Natural killer cell treated with Interleukin-12 subunit alpha and Interleukin-12 subunit beta and Interleukin-15 and Interleukin-18, amount 100 ng/mL, for 72 hours (primary cell): Measurements from ENCODE around the gene FURIN. TPM values are rescaled to one million over a fixed set of nuclear protein-coding genes. Genes with fewer than 3 reads are reported as not detected.

Experiments used
- ATAC-seq, 2 donors: fragments of 150-1000 bp; cut with Tn5 transposase in 1 of 2; sonication (Bioruptor Pico), chemical (Tn5 transposase) in 1 of 2; 2 replicates each; pipeline ENCODE4 v1.10.0; 2021
- DNase-seq: peaks from one replicate; pipeline ENCODE4 v3.0.0; 2022; ENCODE audit warnings: low spot score
- H3K27ac Mint-ChIP-seq, 2 donors: 1 replicate in 1 of 2; 2 replicates in 1 of 2; pipeline ENCODE4 v1.8.0; 2022; ENCODE audit warnings: mixed read lengths in 2 of 2, mild to moderate bottlenecking in 1 of 2, moderate library complexity in 1 of 2
- H3K27me3 Mint-ChIP-seq, 2 donors: 1 replicate in 1 of 2; 2 replicates in 1 of 2; pipeline ENCODE4 v1.8.0; 2022; ENCODE audit warnings: mixed read lengths in 2 of 2
- H3K36me3 Mint-ChIP-seq: one replicate; pipeline ENCODE4 v1.8.0; 2022; ENCODE audit warnings: mixed read lengths
- H3K4me1 Mint-ChIP-seq, 2 donors: 1 replicate in 1 of 2; 2 replicates in 1 of 2; pipeline ENCODE4 v1.8.0; 2022; ENCODE audit warnings: low read depth in 2 of 2, mixed read lengths in 2 of 2, mild to moderate bottlenecking in 1 of 2
- H3K4me3 Mint-ChIP-seq: one replicate; pipeline ENCODE4 v1.8.0; 2022; ENCODE audit warnings: mixed read lengths
- H3K9me3 Mint-ChIP-seq: 2 replicates; pipeline ENCODE4 v1.8.0; 2022; ENCODE audit warnings: mixed read lengths
- total RNA-seq, 2 donors: library from RNA; stranded (reverse); gene quantifications; one replicate each; pipeline ENCODE4 v1.2.3, GENCODE V29; 2022

Gene FURIN
- total RNA-seq, 2 donors from 2014 or later: 528 to 679 TPM

- DNase-seq (no peak), ATAC-seq (no peak)
- H3K4me1 Mint-ChIP-seq: peaks cover 63 to 71% of the 10 kb centered on the region in 2 donors
- H3K27ac Mint-ChIP-seq: peak overlapping the region; percentile 92 to 98
- peak overlapping the region; percentile 78 for H3K4me3 Mint-ChIP-seq
- H3K27me3 Mint-ChIP-seq: no peaks in the 10 kb centered on the region
- peaks cover 10% of the 10 kb centered on the region for H3K36me3 Mint-ChIP-seq
- peaks cover 4% of the 10 kb centered on the region for H3K9me3 Mint-ChIP-seq
These were observed 11.1 kb upstream of the FURIN start for GRCh38 chr15:90857337-90857736.

DNA sequence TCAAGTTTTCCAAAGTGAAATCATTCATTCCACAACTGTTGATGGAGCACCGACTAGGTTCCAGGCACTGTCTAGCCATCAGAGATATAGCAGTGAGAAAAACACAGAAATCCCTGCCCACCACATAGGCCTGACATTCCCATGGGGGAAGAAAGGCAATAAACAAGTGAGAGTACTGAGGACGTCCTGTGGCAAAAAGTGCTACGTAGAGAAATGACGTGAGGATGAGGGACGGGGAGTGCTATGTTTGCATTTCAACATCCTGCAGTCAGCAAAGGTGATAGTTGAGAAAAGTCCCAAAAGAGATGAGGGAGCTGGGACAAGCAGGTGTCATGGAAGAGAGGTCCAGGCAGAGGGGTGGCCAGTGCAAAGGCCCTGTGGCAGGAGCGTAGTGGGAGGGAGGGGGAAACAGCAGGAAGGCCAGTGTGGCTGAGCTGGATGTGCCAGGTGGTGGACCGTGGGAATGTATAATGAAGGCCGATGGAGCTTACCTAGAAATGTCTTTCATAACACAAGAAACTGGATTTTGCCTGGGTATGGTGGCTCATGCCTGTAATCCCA lies 10.4 kb upstream of the FURIN start:
- Mint-ChIP-seq H3K9me3 (peaks cover 4% of the 10 kb centered on the region), H3K36me3 (peaks cover 8% of the 10 kb centered on the region), H3K4me1 (peaks cover 58 to 68% of the 10 kb centered on the region in 2 donors), H3K27me3 (no peaks in the 10 kb centered on the region), H3K4me3 (peak overlapping the region; percentile 78), H3K27ac (peak overlapping the region; percentile 92 to 98)
- ATAC-seq (peak in 1 of 2 donors; percentile 21), DNase-seq (no peak)

DNA sequence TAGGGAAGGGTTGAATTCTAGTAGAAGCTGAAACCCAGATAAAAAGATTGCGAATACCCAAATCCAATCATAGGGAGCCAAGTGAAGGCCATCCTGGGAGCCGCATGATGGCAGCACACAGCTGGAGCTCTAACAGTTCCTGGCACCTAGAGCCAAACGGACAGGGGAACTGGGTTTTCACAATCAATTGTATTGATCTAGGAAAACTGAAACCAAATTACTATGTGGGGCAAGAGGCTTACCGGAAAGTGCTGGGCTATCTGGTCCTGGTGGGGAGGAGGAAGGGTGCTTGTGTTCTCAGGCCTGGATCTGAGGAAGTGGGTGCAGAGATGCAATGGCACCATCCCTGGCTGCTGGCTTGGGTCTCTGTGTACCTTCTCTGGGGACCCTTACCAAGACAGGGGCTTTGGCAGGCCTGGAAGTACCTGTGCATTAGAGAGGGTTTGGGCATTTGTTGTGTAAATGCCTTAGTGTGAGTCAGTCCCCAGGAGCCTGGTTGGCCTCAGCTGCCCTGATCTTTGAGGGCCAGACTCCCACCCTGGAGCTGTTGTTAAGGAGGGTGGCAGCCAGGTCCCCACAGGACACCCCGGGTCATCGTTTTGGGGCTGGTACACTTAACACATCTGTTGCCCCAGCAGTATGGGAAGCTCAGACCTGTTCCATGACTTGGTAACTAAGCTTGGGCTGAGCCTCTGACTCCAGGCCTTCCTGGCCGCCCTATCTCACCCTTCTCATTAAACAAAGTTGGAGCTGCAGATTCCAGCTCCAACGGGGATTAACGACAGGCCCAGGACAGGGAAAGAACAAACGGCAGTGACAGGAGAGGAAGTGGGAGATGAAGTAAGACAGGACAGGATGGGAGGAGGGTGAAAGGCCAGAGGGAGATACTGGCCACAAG lies 8.9 kb upstream of the FURIN start:
- ATAC-seq (peak in 1 of 2 donors; percentile 20), DNase-seq (no peak)
- Mint-ChIP-seq H3K4me3 (peak overlapping the region; percentile 76), H3K27me3 (no peaks in the 10 kb centered on the region), H3K27ac (peak overlapping the region; percentile 92 to 93), H3K36me3 (peaks cover 2% of the 10 kb centered on the region), H3K9me3 (peaks cover 4% of the 10 kb centered on the region), H3K4me1 (peaks cover 62 to 68% of the 10 kb centered on the region in 2 donors)

DNA sequence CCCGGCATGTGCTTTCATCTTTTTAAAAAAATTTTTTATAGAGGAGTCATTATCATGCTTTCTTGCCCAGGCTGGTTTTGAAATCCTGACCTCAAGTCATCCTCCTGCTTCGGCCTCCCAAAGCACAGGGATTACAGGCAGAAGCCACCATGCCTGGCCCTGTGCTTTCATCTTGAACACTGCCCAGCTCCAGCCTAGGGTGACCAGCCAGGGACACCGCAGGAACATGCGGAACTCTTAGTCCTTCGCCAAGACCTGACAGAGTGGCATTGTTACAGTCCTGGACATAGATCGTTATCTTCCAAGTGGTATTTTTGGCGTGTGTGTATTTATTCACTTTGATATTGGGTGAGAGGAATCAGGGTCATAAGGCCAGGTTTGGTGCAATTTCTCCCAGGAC lies 7.9 kb upstream of the FURIN start:
- Mint-ChIP-seq H3K9me3 (peaks cover 4% of the 10 kb centered on the region), H3K4me3 (peak overlapping the region; percentile 25), H3K27ac (peak overlapping the region; percentile 92 to 93), H3K36me3 (no peaks in the 10 kb centered on the region), H3K4me1 (peaks cover 52 to 58% of the 10 kb centered on the region in 2 donors), H3K27me3 (no peaks in the 10 kb centered on the region)
- ATAC-seq (no peak), DNase-seq (no peak)

DNA sequence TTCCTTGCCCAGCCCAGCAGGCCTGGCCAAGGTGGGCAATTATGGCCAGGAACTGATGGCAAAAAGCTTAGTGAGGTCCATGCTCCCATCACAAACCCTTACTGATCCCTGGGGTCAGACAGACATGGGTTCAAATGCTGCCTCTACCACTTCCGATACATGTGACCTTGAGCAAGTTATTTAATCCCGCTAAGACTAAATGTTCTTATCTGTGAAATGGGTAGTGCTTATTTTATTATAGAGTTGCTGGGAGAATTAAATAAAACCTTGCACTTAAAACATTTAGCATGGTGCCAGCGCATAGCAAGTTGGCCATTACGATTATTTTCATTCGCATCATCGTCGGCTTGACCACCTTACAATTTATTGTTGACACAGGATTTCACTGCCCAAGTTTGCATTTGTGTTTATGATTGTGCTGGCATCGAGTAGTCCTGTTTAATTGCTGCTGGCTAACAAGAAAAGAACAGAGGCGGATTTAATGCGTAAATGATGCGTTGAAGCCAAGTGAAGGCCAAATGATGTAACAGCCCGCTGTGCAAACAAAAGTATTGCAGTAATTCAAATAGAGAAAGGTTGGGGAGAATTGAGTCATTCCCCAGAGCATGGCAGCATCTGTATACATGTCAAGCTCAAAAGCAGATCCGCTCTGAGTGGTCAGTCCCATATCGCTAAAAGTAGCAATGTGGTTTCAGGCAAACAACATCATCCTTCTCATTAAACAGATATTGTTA lies 7.3 kb upstream of the FURIN start:
- Mint-ChIP-seq H3K9me3 (peaks cover 4% of the 10 kb centered on the region), H3K4me3 (peak overlapping the region; percentile 36), H3K4me1 (peaks cover 56 to 58% of the 10 kb centered on the region in 2 donors), H3K36me3 (no peaks in the 10 kb centered on the region), H3K27ac (peak overlapping the region; percentile 92 to 93), H3K27me3 (no peaks in the 10 kb centered on the region)
- ATAC-seq (peak in 1 of 2 donors; percentile 45), DNase-seq (no peak)

- peak overlapping the region; percentile 92 to 93 for H3K27ac Mint-ChIP-seq
- no peak for ATAC-seq
These were observed 5.9 kb upstream of the FURIN start for GRCh38 chr15:90862487-90862886.

DNA sequence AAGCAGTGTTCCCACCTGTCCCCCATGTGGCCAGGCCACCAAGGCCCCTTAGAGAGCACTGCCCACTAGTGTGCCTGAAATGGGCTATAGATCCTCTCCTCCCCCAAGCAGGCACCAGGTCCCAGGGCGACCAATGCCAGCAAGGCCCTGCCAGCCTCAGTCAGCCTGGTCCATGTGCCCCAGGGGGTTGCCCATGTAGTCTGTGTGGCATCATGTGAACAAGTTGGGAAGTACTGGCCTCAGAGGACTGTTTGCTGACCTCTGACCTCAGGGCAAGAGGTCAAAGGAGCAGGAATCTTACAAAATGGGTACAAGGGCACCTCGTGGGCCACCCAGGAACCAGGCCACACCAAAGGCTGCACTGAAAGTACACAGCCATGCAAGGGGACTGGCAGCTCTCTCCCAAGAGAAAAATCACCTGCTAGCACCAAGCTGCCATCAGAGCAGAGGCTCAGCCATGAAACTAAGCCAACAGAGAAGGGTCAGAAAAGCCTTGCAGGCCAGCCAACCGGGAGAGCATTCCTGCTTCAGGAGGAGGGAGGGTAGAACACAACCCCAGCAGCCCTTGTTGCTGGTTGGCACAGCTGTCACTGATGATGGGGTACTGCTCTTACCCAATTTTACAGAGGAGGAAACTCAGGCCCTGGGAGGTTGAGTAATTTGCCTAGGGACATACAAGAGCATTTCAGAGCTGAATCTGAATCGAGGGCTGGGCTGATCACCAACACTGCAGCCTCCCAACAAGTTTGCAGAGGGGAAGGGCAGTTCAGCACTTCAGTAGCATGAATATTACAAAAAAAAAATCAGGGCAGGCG lies 5.2 kb upstream of the FURIN start:
- no peaks in the 10 kb centered on the region for H3K36me3 Mint-ChIP-seq
- peak overlapping the region; percentile 49 for H3K4me3 Mint-ChIP-seq
- peak; percentile 59 to 67 for ATAC-seq

More at GRCh38 chr15:90862487-90862886, 5.9 kb upstream of the FURIN start:
- DNase-seq: no peak
- H3K4me1 Mint-ChIP-seq: peaks cover 50 to 56% of the 10 kb centered on the region in 2 donors
- H3K36me3 Mint-ChIP-seq: no peaks in the 10 kb centered on the region
- peaks cover 4% of the 10 kb centered on the region for H3K9me3 Mint-ChIP-seq
- H3K27me3 Mint-ChIP-seq: no peaks in the 10 kb centered on the region
- H3K4me3 Mint-ChIP-seq: peak overlapping the region; percentile 23

GRCh38 chr15:90863987-90864386 lies 4.4 kb upstream of the FURIN start:
- Mint-ChIP-seq H3K27me3 (no peaks in the 10 kb centered on the region), H3K4me3 (no peak overlapping the region), H3K36me3 (no peaks in the 10 kb centered on the region), H3K9me3 (no peaks in the 10 kb centered on the region), H3K4me1 (peaks cover 57 to 62% of the 10 kb centered on the region in 2 donors), H3K27ac (peak overlapping the region; percentile 92 to 93)
- DNase-seq: no peak
- no peak for ATAC-seq

More for the DNA sequence above, 5.2 kb upstream of the FURIN start:
- DNase-seq: no peak
- H3K27ac Mint-ChIP-seq: peak overlapping the region; percentile 92 to 93
- H3K9me3 Mint-ChIP-seq: no peaks in the 10 kb centered on the region
- no peaks in the 10 kb centered on the region for H3K27me3 Mint-ChIP-seq
- peaks cover 50 to 54% of the 10 kb centered on the region in 2 donors for H3K4me1 Mint-ChIP-seq

- no peak for DNase-seq
- no peaks in the 10 kb centered on the region for H3K27me3 Mint-ChIP-seq
- H3K4me1 Mint-ChIP-seq: peaks cover 57 to 62% of the 10 kb centered on the region in 2 donors
- no peak for ATAC-seq
- H3K4me3 Mint-ChIP-seq: no peak overlapping the region
- H3K27ac Mint-ChIP-seq: peak overlapping the region in 1 of 2 donors; percentile 92
- no peaks in the 10 kb centered on the region for H3K9me3 Mint-ChIP-seq
- H3K36me3 Mint-ChIP-seq: no peaks in the 10 kb centered on the region
These were observed 3.9 kb upstream of the FURIN start for GRCh38 chr15:90864507-90864906.

DNA sequence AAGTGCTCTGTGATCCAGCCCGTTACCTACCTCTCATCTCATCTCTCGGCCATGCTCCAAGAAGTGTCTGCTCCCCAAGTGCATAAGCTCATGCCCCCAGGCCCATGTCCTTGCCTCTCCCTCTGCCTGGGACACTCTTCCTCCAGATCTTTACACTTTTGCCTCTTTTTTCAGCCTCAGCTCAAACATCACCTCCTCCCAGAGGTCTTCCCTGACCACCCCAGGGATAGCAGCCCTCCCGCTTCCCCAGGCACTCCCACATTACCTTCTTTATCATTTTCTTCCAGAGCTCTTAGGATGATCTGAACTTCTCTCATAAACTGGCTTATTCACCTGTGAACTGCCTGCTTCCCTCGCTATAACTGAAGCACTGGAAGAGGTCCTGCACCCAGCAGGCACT lies 2.7 kb upstream of the FURIN start:
- no peaks in the 10 kb centered on the region for H3K9me3 Mint-ChIP-seq
- H3K4me3 Mint-ChIP-seq: no peak overlapping the region
- ATAC-seq (no peak), DNase-seq (no peak)
- peak overlapping the region; percentile 99 to 100 for H3K27ac Mint-ChIP-seq
- peaks cover 3% of the 10 kb centered on the region for H3K36me3 Mint-ChIP-seq
- H3K27me3 Mint-ChIP-seq: no peaks in the 10 kb centered on the region
- H3K4me1 Mint-ChIP-seq: peaks cover 61 to 66% of the 10 kb centered on the region in 2 donors

- Mint-ChIP-seq H3K36me3 (peaks cover 6% of the 10 kb centered on the region), H3K9me3 (no peaks in the 10 kb centered on the region), H3K4me1 (peaks cover 59 to 63% of the 10 kb centered on the region in 2 donors), H3K27me3 (no peaks in the 10 kb centered on the region), H3K4me3 (no peak overlapping the region), H3K27ac (peak overlapping the region; percentile 99 to 100)
- DNase-seq (no peak), ATAC-seq (no peak)
These were observed 2.1 kb upstream of the FURIN start for GRCh38 chr15:90866161-90866715.

- H3K36me3 Mint-ChIP-seq: peaks cover 6% of the 10 kb centered on the region
- H3K27ac Mint-ChIP-seq: peak overlapping the region; percentile 99 to 100
These were observed 1.6 kb upstream of the FURIN start for GRCh38 chr15:90866800-90867199.

DNA sequence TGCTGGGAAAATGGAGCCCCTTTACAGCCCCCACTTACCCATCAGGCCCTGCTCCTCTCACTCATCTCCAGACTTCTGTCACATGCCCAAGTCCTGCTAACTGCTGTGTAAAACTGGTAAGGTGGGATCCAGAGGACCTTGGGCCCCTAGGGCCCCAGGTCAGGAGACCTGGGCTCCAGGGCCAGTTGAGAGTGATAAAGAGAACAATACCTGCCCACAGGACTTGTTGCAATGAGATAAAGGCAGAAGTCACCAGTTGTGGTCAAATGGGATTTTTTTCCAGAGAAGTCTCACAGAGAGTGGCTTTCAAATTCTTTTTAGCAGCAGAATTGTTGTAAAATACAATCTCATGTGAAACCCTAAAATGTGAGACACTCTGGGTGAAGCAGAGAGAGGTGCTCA lies 753 bp downstream of the FURIN start:
- Mint-ChIP-seq H3K27me3 (no peaks in the 10 kb centered on the region), H3K27ac (peak overlapping the region; percentile 99 to 100), H3K9me3 (no peaks in the 10 kb centered on the region), H3K4me1 (peaks cover 41 to 50% of the 10 kb centered on the region in 2 donors), H3K4me3 (peak overlapping the region; percentile 96), H3K36me3 (peaks cover 12% of the 10 kb centered on the region)
- ATAC-seq (no peak), DNase-seq (no peak)

More at GRCh38 chr15:90866800-90867199, 1.6 kb upstream of the FURIN start:
- Mint-ChIP-seq H3K9me3 (no peaks in the 10 kb centered on the region), H3K4me1 (peaks cover 56 to 61% of the 10 kb centered on the region in 2 donors), H3K4me3 (no peak overlapping the region), H3K27me3 (no peaks in the 10 kb centered on the region)
- DNase-seq: no peak
- no peak for ATAC-seq
